ENCODE results near the gene ILF2. TPM values are rescaled to one million over a fixed set of nuclear protein-coding genes. Genes with fewer than 3 reads are reported as not detected.
A peak's percentile ranks its signal among the peaks of the same experiment; 100 is the strongest.

The ILF2 gene
- total and polyA plus RNA-seq, 2 of the 13 experiments (the other 11 are each of a cell fraction or from before 2014, with no cell fraction given): 292 to 366 TPM

DNA sequence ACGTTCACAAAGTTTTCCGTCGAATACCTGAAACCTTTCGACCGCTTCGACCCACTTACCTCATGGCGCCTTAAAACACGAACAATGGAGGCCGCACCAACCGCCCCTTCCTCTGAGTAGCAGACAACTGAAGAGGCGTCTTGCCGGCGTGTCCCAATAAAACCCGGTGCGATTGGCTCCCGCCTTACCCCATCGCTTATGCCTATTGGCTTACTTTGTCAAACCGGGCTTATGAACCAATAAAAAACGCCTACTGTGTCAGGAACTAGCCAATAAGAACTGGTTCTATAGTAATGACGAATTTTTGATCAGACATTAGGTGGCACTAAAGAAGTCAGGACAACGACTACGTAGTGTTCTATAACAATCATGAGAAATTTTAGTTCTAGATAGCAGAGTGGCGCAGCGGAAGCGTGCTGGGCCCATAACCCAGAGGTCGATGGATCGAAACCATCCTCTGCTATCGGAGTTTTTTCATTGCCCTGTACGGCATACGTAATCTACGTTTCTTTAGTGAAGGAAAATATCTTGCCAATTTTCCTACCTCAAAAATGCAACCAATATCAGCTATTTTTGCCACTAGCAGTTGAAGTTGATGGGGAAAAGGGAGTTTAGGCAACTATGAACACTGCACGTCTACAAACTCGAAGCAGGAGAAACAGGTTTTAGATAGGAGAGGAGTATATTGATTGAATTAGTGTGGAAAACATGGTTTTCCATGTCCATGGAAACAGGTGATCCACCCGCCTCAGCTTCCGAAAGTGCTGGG, at the start of gene ILF2 (continued):
- TF ChIP-seq NCOA1 (CRISPR knock-in tag; IDR thresholded peaks at IDR 0.05): 0 out of 2 replicates have a peak, but pooled peaks have one; percentile 41
- TF ChIP-seq, protein P1, sequence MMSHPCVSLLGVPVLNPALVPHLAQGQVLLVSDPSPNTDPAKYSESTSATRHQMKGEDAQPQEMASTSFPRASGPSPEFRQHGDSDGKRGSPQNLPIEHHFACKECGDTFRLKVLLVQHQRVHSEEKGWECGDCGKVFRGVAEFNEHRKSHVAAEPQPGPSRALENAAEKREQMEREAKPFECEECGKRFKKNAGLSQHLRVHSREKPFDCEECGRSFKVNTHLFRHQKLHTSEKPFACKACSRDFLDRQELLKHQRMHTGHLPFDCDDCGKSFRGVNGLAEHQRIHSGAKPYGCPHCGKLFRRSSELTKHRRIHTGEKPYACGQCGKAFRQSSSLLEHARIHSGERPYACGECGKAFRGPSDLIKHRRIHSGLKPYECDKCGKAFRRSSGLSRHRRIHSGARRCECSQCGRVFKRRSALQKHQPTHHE (CRISPR knock-in tag; IDR thresholded peaks at IDR 0.05; ENCODE audit: borderline replicate concordance): 0 out of 2 replicates have a peak, but pooled peaks have one; percentile 64
- TF ChIP-seq, protein P2, sequence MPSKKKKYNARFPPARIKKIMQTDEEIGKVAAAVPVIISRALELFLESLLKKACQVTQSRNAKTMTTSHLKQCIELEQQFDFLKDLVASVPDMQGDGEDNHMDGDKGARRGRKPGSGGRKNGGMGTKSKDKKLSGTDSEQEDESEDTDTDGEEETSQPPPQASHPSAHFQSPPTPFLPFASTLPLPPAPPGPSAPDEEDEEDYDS (CRISPR knock-in tag; IDR thresholded peaks at IDR 0.05): no peak; the same call in 1 of the 2 replicates
- no peak for TF ChIP-seq MLLT10 (CRISPR knock-in tag; IDR thresholded peaks at IDR 0.05)
- TF ChIP-seq NFRKB (IDR thresholded peaks at IDR 0.05): no peak
- no peak; the same call in 1 of the 2 replicates for TF ChIP-seq SP140L (CRISPR knock-in tag; IDR thresholded peaks at IDR 0.05; ENCODE audit: borderline replicate concordance)
- TF ChIP-seq, protein P3, sequence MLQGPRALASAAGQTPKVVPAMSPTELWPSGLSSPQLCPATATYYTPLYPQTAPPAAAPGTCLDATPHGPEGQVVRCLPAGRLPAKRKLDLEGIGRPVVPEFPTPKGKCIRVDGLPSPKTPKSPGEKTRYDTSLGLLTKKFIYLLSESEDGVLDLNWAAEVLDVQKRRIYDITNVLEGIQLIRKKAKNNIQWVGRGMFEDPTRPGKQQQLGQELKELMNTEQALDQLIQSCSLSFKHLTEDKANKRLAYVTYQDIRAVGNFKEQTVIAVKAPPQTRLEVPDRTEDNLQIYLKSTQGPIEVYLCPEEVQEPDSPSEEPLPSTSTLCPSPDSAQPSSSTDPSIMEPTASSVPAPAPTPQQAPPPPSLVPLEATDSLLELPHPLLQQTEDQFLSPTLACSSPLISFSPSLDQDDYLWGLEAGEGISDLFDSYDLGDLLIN (CRISPR knock-in tag; IDR thresholded peaks at IDR 0.05; ENCODE audit: borderline replicate concordance): no peak
- TF ChIP-seq ZNF841 (CRISPR knock-in tag; IDR thresholded peaks at IDR 0.05; ENCODE audit: borderline replicate concordance): no peak
- TF ChIP-seq ZNF260 (CRISPR knock-in tag; IDR thresholded peaks at IDR 0.05; ENCODE audit: borderline replicate concordance, low read depth): no peak
- TF ChIP-seq, protein P4, sequence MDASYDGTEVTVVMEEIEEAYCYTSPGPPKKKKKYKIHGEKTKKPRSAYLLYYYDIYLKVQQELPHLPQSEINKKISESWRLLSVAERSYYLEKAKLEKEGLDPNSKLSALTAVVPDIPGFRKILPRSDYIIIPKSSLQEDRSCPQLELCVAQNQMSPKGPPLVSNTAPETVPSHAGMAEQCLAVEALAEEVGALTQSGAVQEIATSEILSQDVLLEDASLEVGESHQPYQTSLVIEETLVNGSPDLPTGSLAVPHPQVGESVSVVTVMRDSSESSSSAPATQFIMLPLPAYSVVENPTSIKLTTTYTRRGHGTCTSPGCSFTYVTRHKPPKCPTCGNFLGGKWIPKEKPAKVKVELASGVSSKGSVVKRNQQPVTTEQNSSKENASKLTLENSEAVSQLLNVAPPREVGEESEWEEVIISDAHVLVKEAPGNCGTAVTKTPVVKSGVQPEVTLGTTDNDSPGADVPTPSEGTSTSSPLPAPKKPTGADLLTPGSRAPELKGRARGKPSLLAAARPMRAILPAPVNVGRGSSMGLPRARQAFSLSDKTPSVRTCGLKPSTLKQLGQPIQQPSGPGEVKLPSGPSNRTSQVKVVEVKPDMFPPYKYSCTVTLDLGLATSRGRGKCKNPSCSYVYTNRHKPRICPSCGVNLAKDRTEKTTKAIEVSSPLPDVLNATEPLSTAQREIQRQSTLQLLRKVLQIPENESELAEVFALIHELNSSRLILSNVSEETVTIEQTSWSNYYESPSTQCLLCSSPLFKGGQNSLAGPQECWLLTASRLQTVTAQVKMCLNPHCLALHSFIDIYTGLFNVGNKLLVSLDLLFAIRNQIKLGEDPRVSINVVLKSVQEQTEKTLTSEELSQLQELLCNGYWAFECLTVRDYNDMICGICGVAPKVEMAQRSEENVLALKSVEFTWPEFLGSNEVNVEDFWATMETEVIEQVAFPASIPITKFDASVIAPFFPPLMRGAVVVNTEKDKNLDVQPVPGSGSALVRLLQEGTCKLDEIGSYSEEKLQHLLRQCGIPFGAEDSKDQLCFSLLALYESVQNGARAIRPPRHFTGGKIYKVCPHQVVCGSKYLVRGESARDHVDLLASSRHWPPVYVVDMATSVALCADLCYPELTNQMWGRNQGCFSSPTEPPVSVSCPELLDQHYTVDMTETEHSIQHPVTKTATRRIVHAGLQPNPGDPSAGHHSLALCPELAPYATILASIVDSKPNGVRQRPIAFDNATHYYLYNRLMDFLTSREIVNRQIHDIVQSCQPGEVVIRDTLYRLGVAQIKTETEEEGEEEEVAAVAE (CRISPR knock-in tag; IDR thresholded peaks at IDR 0.05; ENCODE audit: borderline replicate concordance): peak; percentile 100
- no peak for TF ChIP-seq DNMT1 (CRISPR knock-in tag; IDR thresholded peaks at IDR 0.05)
- TF ChIP-seq LCORL (IDR thresholded peaks at IDR 0.05): no peak
- peak; percentile 50; the same call in 1 of the 2 replicates for TF ChIP-seq LCORL (CRISPR knock-in tag; IDR thresholded peaks at IDR 0.05)
- TF ChIP-seq, protein P5, sequence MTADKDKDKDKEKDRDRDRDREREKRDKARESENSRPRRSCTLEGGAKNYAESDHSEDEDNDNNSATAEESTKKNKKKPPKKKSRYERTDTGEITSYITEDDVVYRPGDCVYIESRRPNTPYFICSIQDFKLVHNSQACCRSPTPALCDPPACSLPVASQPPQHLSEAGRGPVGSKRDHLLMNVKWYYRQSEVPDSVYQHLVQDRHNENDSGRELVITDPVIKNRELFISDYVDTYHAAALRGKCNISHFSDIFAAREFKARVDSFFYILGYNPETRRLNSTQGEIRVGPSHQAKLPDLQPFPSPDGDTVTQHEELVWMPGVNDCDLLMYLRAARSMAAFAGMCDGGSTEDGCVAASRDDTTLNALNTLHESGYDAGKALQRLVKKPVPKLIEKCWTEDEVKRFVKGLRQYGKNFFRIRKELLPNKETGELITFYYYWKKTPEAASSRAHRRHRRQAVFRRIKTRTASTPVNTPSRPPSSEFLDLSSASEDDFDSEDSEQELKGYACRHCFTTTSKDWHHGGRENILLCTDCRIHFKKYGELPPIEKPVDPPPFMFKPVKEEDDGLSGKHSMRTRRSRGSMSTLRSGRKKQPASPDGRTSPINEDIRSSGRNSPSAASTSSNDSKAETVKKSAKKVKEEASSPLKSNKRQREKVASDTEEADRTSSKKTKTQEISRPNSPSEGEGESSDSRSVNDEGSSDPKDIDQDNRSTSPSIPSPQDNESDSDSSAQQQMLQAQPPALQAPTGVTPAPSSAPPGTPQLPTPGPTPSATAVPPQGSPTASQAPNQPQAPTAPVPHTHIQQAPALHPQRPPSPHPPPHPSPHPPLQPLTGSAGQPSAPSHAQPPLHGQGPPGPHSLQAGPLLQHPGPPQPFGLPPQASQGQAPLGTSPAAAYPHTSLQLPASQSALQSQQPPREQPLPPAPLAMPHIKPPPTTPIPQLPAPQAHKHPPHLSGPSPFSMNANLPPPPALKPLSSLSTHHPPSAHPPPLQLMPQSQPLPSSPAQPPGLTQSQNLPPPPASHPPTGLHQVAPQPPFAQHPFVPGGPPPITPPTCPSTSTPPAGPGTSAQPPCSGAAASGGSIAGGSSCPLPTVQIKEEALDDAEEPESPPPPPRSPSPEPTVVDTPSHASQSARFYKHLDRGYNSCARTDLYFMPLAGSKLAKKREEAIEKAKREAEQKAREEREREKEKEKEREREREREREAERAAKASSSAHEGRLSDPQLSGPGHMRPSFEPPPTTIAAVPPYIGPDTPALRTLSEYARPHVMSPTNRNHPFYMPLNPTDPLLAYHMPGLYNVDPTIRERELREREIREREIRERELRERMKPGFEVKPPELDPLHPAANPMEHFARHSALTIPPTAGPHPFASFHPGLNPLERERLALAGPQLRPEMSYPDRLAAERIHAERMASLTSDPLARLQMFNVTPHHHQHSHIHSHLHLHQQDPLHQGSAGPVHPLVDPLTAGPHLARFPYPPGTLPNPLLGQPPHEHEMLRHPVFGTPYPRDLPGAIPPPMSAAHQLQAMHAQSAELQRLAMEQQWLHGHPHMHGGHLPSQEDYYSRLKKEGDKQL (CRISPR knock-in tag; IDR thresholded peaks at IDR 0.05; ENCODE audit: low read depth): no peak
- TF ChIP-seq ZNF432 (CRISPR knock-in tag; IDR thresholded peaks at IDR 0.05; ENCODE audit: borderline replicate concordance): no peak
- no peak for TF ChIP-seq SP5 (CRISPR knock-in tag; IDR thresholded peaks at IDR 0.05; ENCODE audit: borderline replicate concordance, low read depth)
